GM21717 (cell line): ENCODE measurements around the gene CCDC146.
A peak's percentile ranks its signal among the peaks of the same experiment; 100 is the strongest.
"Not testable (repeated sequence)": the region's sequence is repeated elsewhere in the genome, so short reads cannot be mapped to it uniquely, and the experiment has no call there.

Experiments used
- ATAC-seq: cut with Tn5 transposase; IDR thresholded peaks from one replicate; pipeline ENCODE4 v1.9.1; 2021; ENCODE audit warnings: mild to moderate bottlenecking, moderate library complexity; ENCODE audit not compliant: unreplicated experiment

CCDC146 gene

GRCh38 chr7:77199013-77199966, 76.9 kb downstream of the CCDC146 start, which contains the start of gene FGL2:
Gene FGL2, minus strand, starts transcription at chr7:77199819. Its CDS starts 26 bp downstream, at chr7:77199793.
- no peak for ATAC-seq

GRCh38 chr7:77200542-77200941, 78.1 kb downstream of the CCDC146 start:
- no peak for ATAC-seq

- peak; percentile 88 for ATAC-seq
These were observed 80.1 kb downstream of the CCDC146 start for GRCh38 chr7:77202481-77202976.

GRCh38 chr7:77205706-77206105, 83.3 kb downstream of the CCDC146 start:
- no peak for ATAC-seq

GRCh38 chr7:77208416-77208815, 86.0 kb downstream of the CCDC146 start:
- ATAC-seq, result no peak

- ATAC-seq, result no peak
These were observed 87.2 kb downstream of the CCDC146 start for GRCh38 chr7:77209479-77210139.

- ATAC-seq, result no peak
These were observed 93.9 kb downstream of the CCDC146 start for GRCh38 chr7:77216181-77216845.

- ATAC-seq, result no peak
These were observed 95.2 kb downstream of the CCDC146 start for GRCh38 chr7:77217474-77218185.

- ATAC-seq, result not testable (repeated sequence)
These were observed 97.4 kb downstream of the CCDC146 start for GRCh38 chr7:77219701-77220331.

GRCh38 chr7:77222065-77222464, 99.7 kb downstream of the CCDC146 start:
- no peak for ATAC-seq

- ATAC-seq, result no peak
These were observed 100.4 kb downstream of the CCDC146 start for GRCh38 chr7:77222819-77223218.

- no peak for ATAC-seq
These were observed 100.8 kb downstream of the CCDC146 start for GRCh38 chr7:77223261-77223660.

- no peak for ATAC-seq
These were observed 104.0 kb downstream of the CCDC146 start for GRCh38 chr7:77226357-77226839.

GRCh38 chr7:77228795-77229194, 106.4 kb downstream of the CCDC146 start:
- not testable (repeated sequence) for ATAC-seq

- ATAC-seq, result no peak
These were observed 110.1 kb downstream of the CCDC146 start for GRCh38 chr7:77232467-77232866.

- ATAC-seq, result no peak
These were observed 112.9 kb downstream of the CCDC146 start for GRCh38 chr7:77235276-77235675.

- no peak for ATAC-seq
These were observed 116.3 kb downstream of the CCDC146 start for GRCh38 chr7:77238703-77239136.

GRCh38 chr7:77239471-77239870, 117.1 kb downstream of the CCDC146 start:
- no peak for ATAC-seq

GRCh38 chr7:77242068-77242467, 119.7 kb downstream of the CCDC146 start:
- no peak for ATAC-seq

- no peak for ATAC-seq
These were observed 120.1 kb downstream of the CCDC146 start for GRCh38 chr7:77242554-77242953.
